Lung (tissue), 12 donors: ENCODE results near the gene IGSF11. TPM values are rescaled to one million over a fixed set of nuclear protein-coding genes. Genes with fewer than 3 reads are reported as not detected.

Source experiments
- ATAC-seq: fragments of 200-7000 bp; cut with Tn5 transposase; one replicate; pipeline ENCODE4 v1.9.1; 2020; ENCODE audit warnings: moderate number of reproducible peaks; ENCODE audit not compliant: insufficient read depth, low FRiP score
- DNase-seq, 3 donors: peaks; one replicate each; pipeline ENCODE4 v3.0.0-alpha.2; 2013 to 2017
- H3K27ac ChIP-seq, 2 donors: one replicate each; pipeline ENCODE4 v1.5.1; 2013; ENCODE audit warnings: mild to moderate bottlenecking in 2 of 2, moderate library complexity in 2 of 2, control low read depth in 1 of 2, inconsistent platforms in 1 of 2, low read depth in 1 of 2, low read length in 1 of 2
- H3K27me3 ChIP-seq, 3 donors: one replicate each; pipeline ENCODE4 v1.5.1; 2013; ENCODE audit warnings: low read length in 2 of 3; ENCODE audit not compliant: control insufficient read depth in 3 of 3, insufficient read depth in 3 of 3
- H3K36me3 ChIP-seq, 4 donors: one replicate each; pipeline ENCODE4 v1.5.1; 2013; ENCODE audit warnings: low read length in 4 of 4, mild to moderate bottlenecking in 1 of 4, moderate library complexity in 1 of 4; ENCODE audit not compliant: control insufficient read depth in 4 of 4, insufficient read depth in 4 of 4
- H3K4me1 ChIP-seq, 5 donors: one replicate each; pipeline ENCODE4 v1.5.1; 2013; ENCODE audit warnings: low read length in 5 of 5, mild to moderate bottlenecking in 2 of 5, moderate library complexity in 1 of 5; ENCODE audit not compliant: control insufficient read depth in 5 of 5, insufficient read depth in 5 of 5
- H3K4me3 ChIP-seq: one replicate; pipeline ENCODE4 v1.5.1; 2013; ENCODE audit warnings: mild to moderate bottlenecking, control low read depth, moderate library complexity
- H3K9ac ChIP-seq, 2 donors: one replicate each; pipeline ENCODE4 v1.5.1; 2013; ENCODE audit warnings: low read length in 2 of 2, control low read depth in 1 of 2; ENCODE audit not compliant: insufficient read depth in 1 of 2
- H3K9me3 ChIP-seq, 4 donors: one replicate each; pipeline ENCODE4 v1.5.1; 2013; ENCODE audit warnings: low read length in 3 of 4, mild to moderate bottlenecking in 1 of 4, moderate library complexity in 1 of 4; ENCODE audit not compliant: control insufficient read depth in 4 of 4, insufficient read depth in 3 of 4
- WGBS, 2 donors: extraction: QIAGEN DNeasy Blood & Tissue Kit; methylation state at CpG; one replicate each; pipeline ENCODE4 v1.1.7; 2013; 5-methylcytosine and 5-hydroxymethylcytosine counted together
- polyA plus RNA-seq, 2 donors: library from polyadenylated mRNA; stranded (reverse); fragments of 200-250 nt; gene quantifications; one replicate each; pipeline ENCODE4 v1.2.1, GENCODE V29; 2013
- total RNA-seq, 2 donors: library from RNA; depleted of rRNA in 1 of 2; stranded (reverse); fragments of >200 nt in 1 of 2; gene quantifications; one replicate each; pipeline ENCODE4 v1.2.1, GENCODE V29; 2014 to 2021
- TF ChIP-seq, protein P1 (sequence below): IDR thresholded peaks from 2 replicates; pipeline ENCODE4 v1.5.1; 2012; ENCODE audit warnings: mild to moderate bottlenecking; ENCODE audit errors: control extremely low read depth, extremely low read depth
- donor health status: control.
- donor health status: control.
- donor health status: Bipolar disorder and iron deficiency.
- donor health status: healthy.
- donor health status: DM: yes; HTN: yes; CAD: no.

IGSF11 gene
- total and polyA plus RNA-seq, 4 donors: 0.07 to 0.94 (median 0.45) TPM

DNA sequence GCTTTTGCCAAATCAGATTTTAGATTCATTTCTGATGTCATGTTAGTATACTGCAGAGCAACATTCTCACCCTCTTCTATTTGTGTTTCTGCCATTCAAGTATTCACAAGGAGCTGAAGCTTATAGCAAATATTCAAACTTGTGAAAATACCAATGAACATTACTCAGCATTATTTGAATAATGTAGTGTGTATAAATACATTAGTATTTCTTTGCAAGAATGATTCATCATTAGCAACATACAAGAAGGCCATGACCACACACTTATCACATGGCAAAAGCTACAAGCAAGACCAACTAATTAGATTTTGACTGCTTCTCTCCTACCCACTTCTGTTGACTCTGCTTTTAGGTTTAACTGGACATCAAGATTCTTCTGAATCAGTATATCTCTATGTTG, 124.9 kb downstream of the IGSF11 start:
- H3K27me3 ChIP-seq: no peaks in the 10 kb centered on the region
- H3K27ac ChIP-seq: no peak overlapping the region
- ATAC-seq (no peak), DNase-seq (no peak)
- H3K4me3 ChIP-seq: no peak overlapping the region
- H3K4me1 ChIP-seq: peaks cover 0 to 2% (median 0%) of the 10 kb centered on the region in 5 donors
- TF ChIP-seq, protein P1, sequence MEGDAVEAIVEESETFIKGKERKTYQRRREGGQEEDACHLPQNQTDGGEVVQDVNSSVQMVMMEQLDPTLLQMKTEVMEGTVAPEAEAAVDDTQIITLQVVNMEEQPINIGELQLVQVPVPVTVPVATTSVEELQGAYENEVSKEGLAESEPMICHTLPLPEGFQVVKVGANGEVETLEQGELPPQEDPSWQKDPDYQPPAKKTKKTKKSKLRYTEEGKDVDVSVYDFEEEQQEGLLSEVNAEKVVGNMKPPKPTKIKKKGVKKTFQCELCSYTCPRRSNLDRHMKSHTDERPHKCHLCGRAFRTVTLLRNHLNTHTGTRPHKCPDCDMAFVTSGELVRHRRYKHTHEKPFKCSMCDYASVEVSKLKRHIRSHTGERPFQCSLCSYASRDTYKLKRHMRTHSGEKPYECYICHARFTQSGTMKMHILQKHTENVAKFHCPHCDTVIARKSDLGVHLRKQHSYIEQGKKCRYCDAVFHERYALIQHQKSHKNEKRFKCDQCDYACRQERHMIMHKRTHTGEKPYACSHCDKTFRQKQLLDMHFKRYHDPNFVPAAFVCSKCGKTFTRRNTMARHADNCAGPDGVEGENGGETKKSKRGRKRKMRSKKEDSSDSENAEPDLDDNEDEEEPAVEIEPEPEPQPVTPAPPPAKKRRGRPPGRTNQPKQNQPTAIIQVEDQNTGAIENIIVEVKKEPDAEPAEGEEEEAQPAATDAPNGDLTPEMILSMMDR: no peak
- no peaks in the 10 kb centered on the region for H3K9me3 ChIP-seq
- H3K9ac ChIP-seq: no peak overlapping the region
- no peaks in the 10 kb centered on the region for H3K36me3 ChIP-seq

DNA sequence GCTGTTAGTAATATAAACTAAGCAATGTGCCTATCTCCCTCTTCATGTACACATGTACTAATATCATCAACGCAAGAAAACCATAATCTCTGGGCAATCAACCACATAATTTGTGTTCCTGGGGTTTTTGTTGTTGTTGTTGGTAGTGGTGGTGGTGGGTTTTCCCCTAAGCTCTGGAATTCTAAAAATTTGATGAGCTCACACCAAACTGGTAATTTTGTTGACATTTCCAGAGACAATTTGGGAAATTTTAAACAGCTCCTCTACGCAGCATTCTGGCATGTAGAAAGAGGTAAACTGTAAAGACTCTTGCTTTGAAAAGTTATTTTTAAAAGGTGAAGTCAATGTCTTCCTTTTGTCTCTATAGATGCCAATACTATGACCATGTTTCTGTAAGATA, 126.7 kb downstream of the IGSF11 start:
- 72 to 88% methylated on average over 2 of the region's 2 CpGs for WGBS, 2 donors
- Histone ChIP-seq H3K27ac (no peak overlapping the region), H3K4me1 (peaks cover 0 to 2% (median 0%) of the 10 kb centered on the region in 5 donors), H3K27me3 (no peaks in the 10 kb centered on the region), H3K36me3 (no peaks in the 10 kb centered on the region), H3K9me3 (no peaks in the 10 kb centered on the region), H3K4me3 (no peak overlapping the region), H3K9ac (no peak overlapping the region)
- TF ChIP-seq, protein P1: no peak
- DNase-seq (no peak), ATAC-seq (no peak)

DNA sequence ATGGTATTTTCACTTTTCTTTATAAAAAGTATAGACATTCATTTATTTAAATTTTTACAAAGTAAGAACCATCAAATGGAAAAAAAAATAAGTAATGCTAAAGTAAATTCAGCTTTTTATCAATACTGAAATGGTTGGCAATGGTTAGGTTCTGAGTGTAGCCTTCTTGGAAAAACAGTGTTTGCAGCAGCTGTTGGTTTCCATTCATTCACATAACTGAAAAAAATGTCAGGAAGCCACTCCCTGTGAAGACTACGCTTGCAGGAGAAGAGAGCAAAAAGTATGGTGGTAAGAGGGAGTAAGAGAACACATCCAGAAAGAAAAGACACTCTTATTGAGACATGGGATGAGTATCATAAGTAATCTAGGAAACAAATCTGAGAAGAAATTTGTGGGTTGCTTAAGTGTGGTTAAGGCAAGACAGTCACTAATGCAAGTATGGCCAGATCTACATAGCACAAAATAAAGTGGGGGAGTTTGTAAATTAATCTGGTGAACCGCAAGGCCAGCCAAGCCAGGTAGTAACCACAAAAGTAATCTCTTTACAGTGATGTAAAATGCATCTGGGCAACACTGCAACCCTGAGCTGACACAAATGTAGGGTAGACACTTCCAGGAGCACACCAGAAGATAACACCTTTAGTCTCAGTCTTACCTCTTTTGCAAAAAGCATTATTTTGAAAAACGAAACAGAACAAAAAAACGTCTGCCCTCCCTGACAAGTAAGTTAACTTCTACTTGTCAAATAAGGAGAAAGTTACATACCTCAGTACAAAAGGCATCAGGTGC, 133.7 kb downstream of the IGSF11 start:
- no peaks in the 10 kb centered on the region for H3K9me3 ChIP-seq
- no peaks in the 10 kb centered on the region for H3K36me3 ChIP-seq
- H3K27ac ChIP-seq: no peak overlapping the region
- whole genome bisulfite sequencing, 2 donors: 66 to 74% methylated on average over 4 of the region's 4 CpGs
- H3K9ac ChIP-seq: no peak overlapping the region
- ATAC-seq (no peak), DNase-seq (no peak)
- no peaks in the 10 kb centered on the region for H3K27me3 ChIP-seq
- no peaks in the 10 kb centered on the region for H3K4me1 ChIP-seq
- TF ChIP-seq, protein P1: no peak
- H3K4me3 ChIP-seq: no peak overlapping the region

DNA sequence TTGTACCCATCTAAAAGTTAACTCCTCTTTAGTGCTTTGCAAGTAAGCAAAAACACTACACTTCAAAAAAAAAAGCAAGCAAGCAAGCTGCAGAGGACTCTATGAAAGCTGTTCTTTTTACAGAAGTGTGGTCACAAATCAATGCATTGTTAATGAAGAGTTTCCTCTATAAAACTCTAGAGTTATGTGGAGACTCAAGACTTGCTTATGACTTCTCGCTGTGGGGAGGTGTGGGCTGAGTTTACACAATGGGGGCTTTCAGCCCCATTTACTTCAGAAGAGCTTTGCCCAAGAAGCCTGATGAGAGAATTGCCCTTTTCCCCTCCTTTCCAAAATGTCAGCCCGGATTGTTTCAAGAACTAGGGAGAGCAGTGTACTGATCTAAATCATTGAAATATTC, 144.4 kb downstream of the IGSF11 start:
- H3K4me1 ChIP-seq: no peaks in the 10 kb centered on the region
- H3K9me3 ChIP-seq: no peaks in the 10 kb centered on the region
- no peak overlapping the region for H3K4me3 ChIP-seq
- H3K27ac ChIP-seq: no peak overlapping the region
- H3K36me3 ChIP-seq: no peaks in the 10 kb centered on the region
- DNase-seq (no peak), ATAC-seq (no peak)
- H3K9ac ChIP-seq: no peak overlapping the region
- H3K27me3 ChIP-seq: no peaks in the 10 kb centered on the region
- WGBS, 2 donors: 57 to 79% methylated on average over 2 of the region's 2 CpGs
- TF ChIP-seq, protein P1: no peak
